Stimulated activated CD4-positive, alpha-beta T cell treated with anti-CD3 and anti-CD28 coated beads, Interleukin-4, amount 100 ng/mL, for 24 hours (primary cell): ENCODE results near the gene CBLIF.
"Not testable (repeated sequence)": the region's sequence is repeated elsewhere in the genome, so short reads cannot be mapped to it uniquely, and the experiment has no call there.

ENCODE experiments used
- DNase-seq: peaks from one replicate; pipeline ENCODE4 v3.0.0-alpha.2; 2020

Gene CBLIF

GRCh38 chr11:59791639-59792038, 53.7 kb downstream of the CBLIF start:
- DNase-seq: no peak

GRCh38 chr11:59787816-59788215, 57.5 kb downstream of the CBLIF start:
- no peak for DNase-seq

DNA sequence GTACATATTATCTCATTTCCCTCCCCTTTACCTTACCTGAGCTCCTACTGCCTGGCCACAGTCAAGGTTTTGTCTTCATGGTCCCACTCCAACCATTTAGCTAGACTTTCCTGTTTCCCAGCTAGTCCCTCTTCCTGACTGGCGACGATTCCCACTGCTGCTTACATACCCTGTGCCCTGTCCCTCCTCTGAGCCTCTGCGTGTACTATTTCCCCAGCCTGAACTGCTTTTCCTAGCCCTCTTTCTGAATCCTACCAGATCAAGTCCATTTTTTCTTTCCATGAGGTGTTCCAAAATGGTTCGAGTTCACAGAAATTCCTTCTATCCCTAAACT, 58.1 kb downstream of the CBLIF start:
- no peak for DNase-seq

DNA sequence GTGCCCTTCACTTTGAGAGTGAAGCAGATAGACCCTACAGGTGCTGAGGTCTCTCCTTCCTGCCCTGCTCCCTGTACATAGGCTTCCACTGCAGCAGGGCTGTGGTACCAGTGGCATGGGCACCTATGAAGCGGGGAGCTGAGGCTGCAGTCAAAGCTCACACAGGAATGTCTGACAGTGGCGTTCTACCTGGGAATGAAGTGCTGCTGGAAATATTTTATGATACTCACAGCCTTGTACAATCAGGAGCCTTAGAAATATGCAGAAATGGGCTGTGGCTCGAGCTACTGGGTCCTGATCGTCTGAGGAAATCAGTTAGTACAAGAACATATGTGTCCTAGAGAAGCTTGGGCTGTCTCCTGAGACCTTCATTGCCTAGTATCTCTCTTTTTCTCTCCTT, 59.5 kb downstream of the CBLIF start:
- no peak for DNase-seq

GRCh38 chr11:59784441-59784840, 60.9 kb downstream of the CBLIF start:
- not testable (repeated sequence) for DNase-seq

DNA sequence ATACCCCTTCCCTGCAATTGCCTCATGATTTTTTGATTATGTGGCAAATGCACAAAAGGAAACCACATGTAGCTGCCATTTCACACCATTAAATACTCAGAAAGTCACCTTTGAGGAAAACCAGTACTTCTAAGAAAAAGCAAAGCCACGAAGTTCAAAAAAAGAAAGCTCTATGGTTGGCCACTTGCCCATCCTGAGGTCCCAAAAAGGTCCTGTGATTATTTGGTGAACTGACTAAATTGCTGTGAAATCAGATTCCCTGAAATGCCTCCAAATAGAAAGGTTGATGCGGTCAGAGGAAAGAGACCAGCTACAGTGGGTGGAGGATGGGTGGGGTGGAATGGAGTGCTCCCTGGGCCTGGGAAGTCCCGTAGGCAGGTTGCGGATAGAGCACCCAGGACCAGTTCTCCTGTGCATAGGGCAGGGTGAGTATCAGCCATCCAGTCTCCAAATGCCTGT, 61.6 kb downstream of the CBLIF start:
- DNase-seq: no peak

DNA sequence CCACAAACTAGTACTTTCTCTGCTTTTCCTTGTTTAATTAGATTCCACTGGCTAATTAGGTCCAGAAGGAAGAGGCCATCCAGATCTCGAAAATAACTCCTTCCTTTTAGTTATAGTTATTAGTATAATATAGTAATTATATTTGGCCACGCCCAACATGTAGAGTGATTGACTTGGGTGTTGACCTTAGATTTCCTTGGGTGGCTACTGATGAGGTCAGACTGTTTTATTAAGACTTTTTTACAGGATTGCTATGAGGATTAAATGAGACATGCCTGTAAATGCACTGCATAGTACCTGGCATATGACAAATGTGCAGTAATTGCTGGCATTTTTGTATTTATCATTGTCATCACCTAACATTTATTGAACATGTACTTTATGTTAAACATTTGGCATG, 63.2 kb downstream of the CBLIF start:
- DNase-seq: no peak

- no peak for DNase-seq
These were observed 65.8 kb downstream of the CBLIF start for GRCh38 chr11:59779487-59779886.
